Stomach smooth muscle (tissue), 2 donors: Measurements from ENCODE around the gene DEPDC1B.
"Not testable (repeated sequence)": the region's sequence is repeated elsewhere in the genome, so short reads cannot be mapped to it uniquely, and the experiment has no call there.

Experiments
- H3K27ac ChIP-seq: one replicate; pipeline ENCODE4 v1.7.0; 2013; ENCODE audit warnings: mild to moderate bottlenecking, low read length, inconsistent platforms
- H3K27me3 ChIP-seq, 2 donors: one replicate each; pipeline ENCODE4 v1.7.0; 2013; ENCODE audit warnings: low read length in 2 of 2; ENCODE audit not compliant: insufficient read depth in 2 of 2, control insufficient read depth in 1 of 2
- H3K36me3 ChIP-seq, 2 donors: one replicate each; pipeline ENCODE4 v1.7.0; 2013; ENCODE audit warnings: low read length in 2 of 2; ENCODE audit not compliant: control insufficient read depth in 2 of 2, insufficient read depth in 2 of 2
- H3K4me1 ChIP-seq: one replicate; pipeline ENCODE4 v1.7.0; 2013; ENCODE audit warnings: low read length; ENCODE audit not compliant: control insufficient read depth, insufficient read depth
- H3K4me3 ChIP-seq, 2 donors: one replicate each; pipeline ENCODE4 v1.7.0; 2013; ENCODE audit warnings: low read length in 2 of 2
- H3K9ac ChIP-seq, 2 donors: one replicate each; pipeline ENCODE4 v1.7.0; 2013; ENCODE audit warnings: low read length in 2 of 2, mild to moderate bottlenecking in 1 of 2
- H3K9me3 ChIP-seq, 2 donors: one replicate each; pipeline ENCODE4 v1.7.0; 2013; ENCODE audit warnings: low read length in 2 of 2; ENCODE audit not compliant: control insufficient read depth in 2 of 2
- donor health status: healthy.
- donor health status: Pancreatic carcinoma.

The DEPDC1B gene

DNA sequence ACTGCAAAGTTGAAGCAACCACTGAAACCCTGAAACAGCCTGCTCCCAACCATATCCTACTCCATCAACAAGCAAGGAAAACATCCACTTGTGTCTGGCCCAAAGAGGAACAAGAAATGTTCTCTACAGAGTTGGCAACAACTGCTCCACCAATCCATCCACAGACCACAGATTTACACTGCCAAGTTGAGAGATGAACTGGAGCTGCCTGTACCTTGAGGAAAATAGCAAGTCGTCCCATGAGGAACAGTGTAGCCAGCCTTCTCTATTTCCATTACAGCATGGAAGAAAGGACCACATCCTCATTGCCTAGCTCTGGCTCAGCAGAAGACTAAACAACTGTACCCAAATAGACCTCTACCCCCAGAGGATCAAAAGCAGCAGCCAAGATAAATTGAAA, 60.4 kb downstream of the DEPDC1B start:
- no peaks in the 10 kb centered on the region for H3K4me1 ChIP-seq
- no peak overlapping the region for H3K9ac ChIP-seq
- H3K36me3 ChIP-seq, result no peaks in the 10 kb centered on the region
- H3K27ac ChIP-seq, result no peak overlapping the region
- no peak overlapping the region for H3K4me3 ChIP-seq
- no peaks in the 10 kb centered on the region for H3K27me3 ChIP-seq
- no peaks in the 10 kb centered on the region for H3K9me3 ChIP-seq

DNA sequence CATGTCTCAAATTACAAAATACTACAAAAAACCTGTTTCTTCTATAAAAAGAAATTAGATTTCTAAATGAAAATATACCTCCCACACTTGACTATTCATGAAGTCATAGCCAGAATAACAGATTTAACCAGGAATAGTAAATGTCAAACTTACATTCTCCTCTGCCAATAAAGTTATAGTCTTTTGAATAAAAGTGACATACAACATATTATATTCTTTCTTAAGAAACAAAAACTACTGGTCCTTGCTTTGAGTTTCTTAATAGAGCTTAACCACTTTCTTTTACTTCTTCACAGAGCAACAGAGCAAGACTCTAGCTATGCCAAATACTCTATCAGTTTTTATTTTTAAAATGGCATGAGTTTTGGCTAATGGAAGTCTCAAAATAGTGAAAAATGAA, 61.7 kb downstream of the DEPDC1B start:
- H3K9ac ChIP-seq, result no peak overlapping the region
- H3K9me3 ChIP-seq, result no peaks in the 10 kb centered on the region
- H3K27me3 ChIP-seq, result no peaks in the 10 kb centered on the region
- H3K4me3 ChIP-seq, result no peak overlapping the region
- no peaks in the 10 kb centered on the region for H3K36me3 ChIP-seq
- no peaks in the 10 kb centered on the region for H3K4me1 ChIP-seq
- no peak overlapping the region for H3K27ac ChIP-seq

DNA sequence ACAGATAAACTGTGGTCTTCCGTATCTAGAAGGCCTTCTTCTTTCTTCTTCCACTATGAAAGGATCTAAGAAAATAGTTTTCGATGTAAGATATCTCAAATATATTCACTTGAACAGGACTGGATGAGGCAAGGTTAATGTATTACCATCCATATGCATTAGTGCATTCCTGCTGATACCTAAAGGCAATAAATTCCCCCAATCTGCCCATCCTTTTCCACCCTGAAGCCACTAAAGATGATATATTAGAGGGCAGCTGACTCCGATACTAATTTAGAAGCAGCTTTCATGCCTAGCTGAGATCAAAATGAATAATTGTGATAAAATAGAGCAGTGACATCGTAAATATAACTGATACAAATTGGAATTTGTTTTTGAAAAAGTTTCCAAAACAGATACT, 63.3 kb downstream of the DEPDC1B start:
- no peaks in the 10 kb centered on the region for H3K27me3 ChIP-seq
- no peaks in the 10 kb centered on the region for H3K4me1 ChIP-seq
- no peak overlapping the region for H3K4me3 ChIP-seq
- no peak overlapping the region for H3K27ac ChIP-seq
- H3K9ac ChIP-seq, result no peak overlapping the region
- H3K9me3 ChIP-seq, result no peaks in the 10 kb centered on the region
- H3K36me3 ChIP-seq, result no peaks in the 10 kb centered on the region

DNA sequence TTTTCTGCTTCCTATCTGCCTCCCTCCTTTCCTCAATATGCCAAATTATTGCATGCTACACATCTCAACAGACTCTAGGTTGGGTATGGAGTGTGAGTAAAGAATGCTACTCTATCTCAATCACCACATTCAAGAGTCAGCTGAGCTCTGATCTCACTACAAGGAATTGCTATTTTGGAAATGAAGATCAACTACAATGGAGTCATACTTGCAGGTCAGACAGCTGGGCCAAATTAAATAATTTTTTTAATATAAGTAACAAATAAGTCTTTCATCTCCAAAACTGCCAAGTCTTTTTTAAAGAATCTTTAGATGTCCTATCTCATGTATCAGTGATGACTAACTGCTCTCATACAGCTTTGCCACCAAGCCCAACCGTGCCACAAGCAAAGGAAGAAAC, 64.0 kb downstream of the DEPDC1B start:
- no peak overlapping the region for H3K4me3 ChIP-seq
- no peaks in the 10 kb centered on the region for H3K9me3 ChIP-seq
- no peaks in the 10 kb centered on the region for H3K4me1 ChIP-seq
- no peak overlapping the region for H3K27ac ChIP-seq
- H3K36me3 ChIP-seq, result no peaks in the 10 kb centered on the region
- H3K27me3 ChIP-seq, result no peaks in the 10 kb centered on the region
- H3K9ac ChIP-seq, result no peak overlapping the region

DNA sequence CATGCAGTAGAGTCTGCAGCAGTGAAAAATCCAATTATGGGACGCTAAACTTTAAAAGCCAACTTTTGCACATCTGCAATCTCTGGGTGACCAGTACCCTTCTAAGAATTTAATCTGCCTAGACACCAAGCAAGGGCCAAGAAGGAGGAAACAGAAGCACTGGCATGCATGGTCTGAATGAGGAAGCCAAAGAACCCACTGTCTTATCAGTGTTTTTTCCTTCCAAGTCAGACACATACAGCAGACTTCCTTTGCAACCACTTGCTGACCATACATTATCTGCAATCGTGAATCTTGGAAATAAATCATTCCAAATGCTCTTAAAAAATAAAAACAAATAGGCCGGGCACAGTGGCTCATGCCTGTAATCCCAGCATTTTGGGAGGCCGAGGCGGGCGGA, 65.9 kb downstream of the DEPDC1B start:
- Histone ChIP-seq H3K27ac (no peak overlapping the region), H3K4me3 (no peak overlapping the region), H3K27me3 (no peaks in the 10 kb centered on the region), H3K36me3 (no peaks in the 10 kb centered on the region), H3K4me1 (no peaks in the 10 kb centered on the region), H3K9me3 (no peaks in the 10 kb centered on the region), H3K9ac (no peak overlapping the region)

DNA sequence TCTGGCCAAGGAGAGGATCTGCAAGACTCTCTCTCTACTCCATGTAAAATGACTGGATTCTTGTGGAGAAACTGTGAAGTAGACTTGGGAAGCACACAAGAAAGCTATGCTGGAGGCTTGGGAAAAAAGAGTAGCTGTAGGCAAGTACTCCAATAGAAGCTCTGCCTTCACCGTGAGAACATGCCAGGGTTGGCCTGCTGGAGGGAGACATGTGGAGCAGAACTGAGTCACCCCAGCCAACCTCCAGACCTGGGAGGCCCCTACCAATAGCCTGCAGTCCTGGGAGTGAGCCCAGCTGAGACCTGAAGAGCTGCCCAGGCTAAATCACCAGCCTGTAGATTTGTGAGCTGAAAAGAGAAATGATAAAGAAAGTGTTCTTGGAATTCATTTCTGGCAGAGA, 66.6 kb downstream of the DEPDC1B start:
- no peak overlapping the region for H3K9ac ChIP-seq
- no peak overlapping the region for H3K4me3 ChIP-seq
- no peaks in the 10 kb centered on the region for H3K9me3 ChIP-seq
- no peak overlapping the region for H3K27ac ChIP-seq
- no peaks in the 10 kb centered on the region for H3K27me3 ChIP-seq
- no peaks in the 10 kb centered on the region for H3K4me1 ChIP-seq
- H3K36me3 ChIP-seq, result no peaks in the 10 kb centered on the region

DNA sequence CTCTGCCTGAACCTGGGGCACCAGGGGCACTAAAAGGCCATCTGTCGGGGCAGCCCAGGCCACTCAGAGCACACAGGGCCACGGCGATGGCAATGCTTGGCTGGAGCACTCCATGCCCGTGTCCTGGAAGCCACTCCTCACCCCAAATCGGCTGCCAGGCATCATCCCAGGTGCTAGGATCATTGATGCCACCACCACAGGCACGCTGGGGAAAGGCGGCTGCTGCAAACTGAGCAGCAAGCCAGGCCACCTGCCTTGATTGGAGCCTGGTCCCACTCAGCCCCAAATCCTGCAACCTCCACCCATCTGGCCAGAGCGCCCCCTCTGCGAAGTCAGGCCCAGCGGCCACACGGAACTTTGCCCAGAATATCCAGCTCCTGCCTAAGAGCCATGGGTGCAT, 67.8 kb downstream of the DEPDC1B start:
- H3K9me3 ChIP-seq, result no peaks in the 10 kb centered on the region
- H3K36me3 ChIP-seq, result no peaks in the 10 kb centered on the region
- no peaks in the 10 kb centered on the region for H3K4me1 ChIP-seq
- no peak overlapping the region for H3K9ac ChIP-seq
- no peak overlapping the region for H3K27ac ChIP-seq
- no peak overlapping the region for H3K4me3 ChIP-seq
- H3K27me3 ChIP-seq, result no peaks in the 10 kb centered on the region

DNA sequence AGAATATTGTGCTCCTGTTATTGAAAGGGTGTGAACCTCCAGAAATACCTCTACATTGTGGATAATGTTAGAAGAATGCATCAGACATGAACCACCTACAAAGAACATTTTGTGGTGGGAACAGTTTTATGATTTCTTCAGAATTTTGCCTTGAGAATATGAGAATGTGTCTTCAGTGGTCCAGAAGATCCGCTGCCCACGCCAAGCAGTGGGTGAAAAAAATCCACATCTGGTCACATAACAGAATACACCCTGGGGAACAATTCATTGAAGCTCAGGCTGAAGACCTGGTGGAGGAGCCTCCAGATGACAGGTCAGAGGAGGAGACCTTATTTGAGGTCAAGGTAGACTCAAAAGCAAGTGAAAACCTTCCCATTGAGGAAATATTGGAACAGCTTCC, 69.1 kb downstream of the DEPDC1B start:
- H3K4me3 ChIP-seq, result no peak overlapping the region
- H3K27ac ChIP-seq, result no peak overlapping the region
- H3K36me3 ChIP-seq, result no peaks in the 10 kb centered on the region
- no peak overlapping the region for H3K9ac ChIP-seq
- no peaks in the 10 kb centered on the region for H3K27me3 ChIP-seq
- no peaks in the 10 kb centered on the region for H3K4me1 ChIP-seq
- H3K9me3 ChIP-seq, result no peaks in the 10 kb centered on the region

DNA sequence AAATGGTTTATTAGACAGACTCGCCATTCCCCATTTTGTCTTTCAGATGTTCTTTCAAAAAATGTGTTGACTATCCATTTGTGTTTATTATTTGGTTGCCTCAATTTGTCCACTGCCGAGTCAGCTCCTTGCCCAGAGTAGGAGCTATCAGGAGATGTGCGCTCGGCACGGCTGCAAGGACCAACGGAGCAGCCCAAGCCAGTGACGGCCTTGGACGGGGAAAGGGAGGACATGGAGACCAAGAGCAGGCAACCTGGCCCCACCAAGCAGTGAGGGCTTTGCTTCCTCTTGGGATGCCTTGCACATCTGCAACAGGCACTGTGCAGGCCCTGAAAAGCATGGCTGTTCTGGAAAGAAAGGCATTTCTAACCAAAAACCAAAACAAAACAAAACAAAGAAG, 69.8 kb downstream of the DEPDC1B start:
- Histone ChIP-seq H3K27me3 (no peaks in the 10 kb centered on the region), H3K4me1 (no peaks in the 10 kb centered on the region), H3K9me3 (no peaks in the 10 kb centered on the region), H3K36me3 (no peaks in the 10 kb centered on the region), H3K27ac (no peak overlapping the region), H3K9ac (no peak overlapping the region), H3K4me3 (no peak overlapping the region)

DNA sequence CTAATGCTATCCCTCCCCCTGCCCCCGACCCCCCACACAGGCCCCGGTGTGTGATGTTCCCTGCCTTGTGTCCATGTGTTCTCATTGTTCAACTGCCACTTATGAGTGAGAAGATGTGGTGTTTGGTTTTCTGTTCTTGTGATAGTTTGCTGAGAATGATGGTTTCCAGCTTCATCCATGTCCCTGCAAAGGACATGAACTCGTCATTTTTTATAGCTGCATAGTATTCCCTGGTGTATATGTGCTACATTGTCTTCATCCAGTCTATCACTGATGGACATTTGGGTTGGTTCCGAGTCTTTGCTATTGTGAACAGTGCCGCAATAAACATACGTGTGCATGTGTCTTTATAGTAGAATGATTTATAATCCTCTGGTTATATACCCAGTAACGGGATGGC, 75.1 kb downstream of the DEPDC1B start:
- not testable (repeated sequence) for H3K9me3 ChIP-seq, H3K36me3 ChIP-seq, H3K9ac ChIP-seq, H3K27me3 ChIP-seq, H3K4me3 ChIP-seq, H3K27ac ChIP-seq, H3K4me1 ChIP-seq

DNA sequence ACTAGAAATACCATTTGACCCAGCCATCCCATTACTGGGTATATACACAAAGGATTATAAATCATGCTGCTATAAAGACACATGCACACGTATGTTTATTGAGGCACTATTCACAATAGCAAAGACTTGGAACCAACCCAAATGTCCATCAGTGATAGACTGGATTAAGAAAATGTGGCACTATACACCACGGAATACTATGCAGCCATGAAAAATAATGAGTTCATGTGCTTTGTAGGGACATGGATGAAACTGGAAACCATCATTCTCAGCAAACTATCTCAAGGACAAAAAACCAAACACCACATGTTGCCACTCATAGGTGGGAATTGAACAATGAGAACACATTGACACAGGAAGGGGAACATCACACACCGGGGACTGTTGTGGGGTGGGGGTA, 79.2 kb downstream of the DEPDC1B start:
- not testable (repeated sequence) for H3K9me3 ChIP-seq, H3K4me1 ChIP-seq, H3K27ac ChIP-seq, H3K27me3 ChIP-seq, H3K36me3 ChIP-seq, H3K9ac ChIP-seq, H3K4me3 ChIP-seq

DNA sequence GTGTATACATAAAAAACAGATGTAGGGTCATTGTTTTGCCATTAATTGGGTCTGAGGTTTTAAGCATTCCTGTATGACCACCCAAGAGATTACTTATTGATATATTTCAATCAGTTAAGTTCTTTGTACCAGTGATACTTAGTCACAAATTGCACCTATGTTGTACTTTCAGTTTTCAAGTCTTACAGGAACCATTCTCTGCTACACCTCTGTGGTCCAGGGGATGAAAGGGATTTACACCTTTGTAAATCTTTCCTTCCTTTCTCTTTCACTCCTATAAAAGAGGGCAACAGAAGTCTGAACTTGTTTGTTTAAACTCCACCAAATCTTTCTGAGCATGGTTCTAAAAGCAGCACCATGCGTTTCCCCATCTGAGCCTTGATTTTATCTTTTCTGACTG, 86.1 kb downstream of the DEPDC1B start:
- Histone ChIP-seq H3K4me1 (no peaks in the 10 kb centered on the region), H3K4me3 (no peak overlapping the region), H3K27me3 (no peaks in the 10 kb centered on the region), H3K9me3 (no peaks in the 10 kb centered on the region), H3K36me3 (no peaks in the 10 kb centered on the region), H3K9ac (no peak overlapping the region), H3K27ac (no peak overlapping the region)
